GM21576 (cell line): Measurements from ENCODE around the gene AMN1.

Experiments used
- ATAC-seq: cut with Tn5 transposase; IDR thresholded peaks from one replicate; pipeline ENCODE4 v1.9.1; 2021; ENCODE audit warnings: mild to moderate bottlenecking, moderate library complexity; ENCODE audit not compliant: unreplicated experiment

The AMN1 gene

GRCh38 chr12:31633464-31633863, 95.4 kb downstream of the AMN1 start:
- no peak for ATAC-seq

DNA sequence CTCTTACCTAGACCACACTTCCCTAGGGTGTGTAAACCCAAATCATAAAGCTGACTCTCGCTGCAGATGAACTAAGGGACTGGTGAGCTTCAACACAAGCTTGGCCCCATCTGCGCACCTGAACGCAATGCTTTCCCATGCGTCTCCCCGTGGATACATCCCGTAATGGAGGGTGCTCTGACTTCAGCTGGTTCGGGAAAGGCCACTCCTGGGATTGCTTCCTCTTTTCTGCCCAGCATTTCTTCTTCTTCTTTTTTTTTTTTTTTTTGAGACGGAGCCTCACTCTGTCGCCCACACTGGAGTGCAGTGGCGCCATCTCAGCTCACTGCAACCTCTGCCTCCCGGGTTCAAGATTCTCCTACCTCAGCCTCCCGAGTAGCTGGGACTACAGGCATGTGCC, 97.0 kb downstream of the AMN1 start:
- ATAC-seq, result no peak

DNA sequence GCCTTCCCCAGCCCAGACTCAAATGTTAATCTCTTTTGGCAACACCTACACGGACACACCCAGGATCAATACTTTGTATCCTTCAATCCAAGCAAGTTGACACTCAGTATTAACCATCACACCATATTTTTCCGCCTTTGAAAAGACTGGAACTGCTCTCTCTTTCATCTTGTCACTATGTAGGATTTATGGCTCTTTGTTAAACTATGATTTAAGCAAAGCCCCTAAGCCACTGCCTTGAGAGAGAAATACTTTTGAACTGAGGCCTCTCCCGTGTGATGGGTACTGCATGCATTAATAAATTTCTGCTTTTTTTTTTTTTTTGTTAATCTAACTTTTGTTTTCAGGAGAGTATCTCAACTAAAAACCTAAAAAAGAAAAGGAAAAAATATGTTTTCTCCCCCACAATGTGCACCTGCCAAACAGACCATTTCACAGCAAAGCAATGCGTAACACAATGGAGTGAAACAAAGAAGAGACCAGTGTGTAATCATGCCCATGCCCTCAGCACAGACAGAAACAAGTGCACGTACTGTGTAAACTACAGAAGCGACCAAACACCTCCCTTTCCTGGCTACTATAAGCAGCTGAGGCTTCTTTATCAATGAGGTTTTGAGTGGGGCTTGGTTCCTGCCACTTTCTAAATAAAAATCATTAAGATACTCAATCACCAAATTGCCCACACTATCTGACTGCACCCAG, 97.6 kb downstream of the AMN1 start:
- ATAC-seq, result no peak

GRCh38 chr12:31629756-31630732, 98.8 kb downstream of the AMN1 start:
- ATAC-seq, result no peak

DNA sequence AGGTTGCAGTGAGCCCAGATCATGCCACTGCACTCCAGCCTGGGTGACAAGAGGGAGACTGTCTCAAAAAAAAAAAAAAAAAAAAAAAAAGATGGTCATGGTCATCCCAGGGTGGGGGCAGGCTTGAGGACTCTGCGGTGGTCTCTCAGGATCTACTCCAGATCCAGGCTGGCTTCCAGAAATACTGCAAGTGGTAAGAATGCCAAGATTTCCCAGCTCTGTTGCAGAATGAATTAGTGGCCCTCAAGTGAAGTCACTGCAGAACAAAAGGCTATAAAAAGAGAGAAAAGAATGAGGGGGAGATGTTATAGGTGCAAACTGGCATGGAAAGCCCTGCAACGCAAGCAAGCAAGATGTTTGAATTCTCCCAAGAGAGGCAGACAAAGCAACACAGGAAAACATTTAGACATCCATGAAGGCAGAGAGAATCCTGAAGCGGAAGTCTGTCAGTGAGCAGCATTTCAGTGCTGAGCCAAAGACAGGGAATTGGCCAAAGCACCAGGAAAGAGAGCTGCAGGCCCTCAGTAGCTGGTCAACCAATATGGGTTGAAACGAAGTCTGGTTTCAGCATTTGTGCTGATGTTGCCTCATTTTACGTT, 101.3 kb downstream of the AMN1 start:
- ATAC-seq, result no peak

GRCh38 chr12:31626270-31626995, 102.4 kb downstream of the AMN1 start:
- ATAC-seq, result no peak

DNA sequence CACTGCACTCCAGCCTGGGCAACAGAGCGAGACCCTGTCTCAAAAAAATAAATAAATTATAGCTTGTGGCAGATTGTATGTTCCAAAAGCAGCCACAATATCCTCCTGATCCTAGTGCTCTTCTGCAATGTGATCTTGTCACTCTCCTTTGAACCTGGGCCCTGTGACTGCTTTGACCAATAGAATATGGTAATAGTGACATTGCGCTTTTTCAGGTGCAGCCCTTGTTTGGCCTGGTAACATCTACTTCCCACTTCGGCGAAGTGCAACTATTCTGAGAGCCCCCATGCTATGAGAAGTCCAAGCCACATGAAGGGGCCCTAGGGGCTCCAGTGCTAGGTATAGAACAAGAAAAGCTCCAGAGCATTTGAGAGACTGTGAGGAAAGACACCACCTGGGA, 106.8 kb downstream of the AMN1 start:
- ATAC-seq, result no peak
